ENCODE measurements around the gene IL12RB1. TPM values are rescaled to one million over a fixed set of nuclear protein-coding genes. Genes with fewer than 3 reads are reported as not detected.

The IL12RB1 gene
- total and polyA plus RNA-seq, 2 of the 13 experiments (the other 11 are each of a cell fraction or from before 2014, with no cell fraction given) = 0.03 to 0.04 TPM

DNA sequence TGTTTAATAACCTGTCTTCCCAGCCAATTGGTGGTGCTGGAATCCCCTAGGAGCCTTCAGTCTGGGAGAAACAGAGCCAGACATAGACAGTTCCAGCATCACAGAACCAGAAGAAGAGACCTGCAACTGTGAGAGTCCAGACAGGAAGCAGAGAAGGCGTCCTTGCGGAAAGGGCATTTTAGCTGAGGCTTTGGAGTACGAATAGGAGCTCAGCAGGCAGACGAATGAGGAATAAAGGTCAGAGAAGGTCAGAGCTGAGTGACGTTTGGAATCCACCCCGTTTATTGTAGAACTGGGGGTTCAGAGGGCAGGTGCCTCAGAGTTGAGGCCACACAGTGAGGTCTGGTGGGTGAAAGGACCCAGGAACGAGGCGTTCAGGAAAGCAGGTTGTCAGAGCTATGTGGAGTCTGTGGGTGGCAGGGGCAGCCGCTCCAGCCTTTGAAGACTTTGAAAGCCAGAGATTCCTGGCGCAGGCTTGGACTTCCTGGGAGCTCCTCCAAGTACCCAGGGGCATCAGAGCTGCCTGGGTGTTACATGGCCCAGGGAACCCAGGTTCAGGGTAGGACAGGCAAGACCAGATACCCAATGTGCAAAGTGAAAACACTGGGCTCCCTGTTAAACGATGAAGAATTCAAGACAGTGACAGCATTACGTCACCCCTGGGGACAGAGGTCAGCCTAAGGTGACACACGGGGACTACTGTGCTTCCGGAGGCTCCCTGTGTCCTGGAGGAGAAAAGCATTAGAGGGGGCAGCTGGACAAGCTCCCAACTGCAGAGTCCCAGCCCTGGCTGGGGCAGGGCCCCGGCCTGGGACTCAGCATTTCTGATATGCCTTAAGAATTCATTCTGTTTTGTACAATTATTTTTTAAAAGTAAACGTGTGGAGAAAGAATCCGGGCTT lies 73.3 kb downstream of the IL12RB1 start (continued):
- TF ChIP-seq ZBTB1 (CRISPR knock-in tag; IDR thresholded peaks at IDR 0.05; ENCODE audit: borderline replicate concordance) (no peak), FOSL2 (CRISPR knock-in tag; IDR thresholded peaks at IDR 0.05) (peak; percentile 86), TBX3 (IDR thresholded peaks at IDR 0.05; ENCODE audit: borderline replicate concordance) (no peak), PAWR (CRISPR knock-in tag; IDR thresholded peaks at IDR 0.05; ENCODE audit: borderline replicate concordance) (no peak), ZNF329 (CRISPR knock-in tag; IDR thresholded peaks at IDR 0.05; ENCODE audit: low read depth) (no peak), PLRG1 (conservative IDR thresholded peaks at IDR 0.05) (no peak), ZNF33B (CRISPR knock-in tag; IDR thresholded peaks at IDR 0.05) (no peak), ZNF768 (CRISPR knock-in tag; IDR thresholded peaks at IDR 0.05) (no peak), XBP1 (CRISPR knock-in tag; IDR thresholded peaks at IDR 0.05) (no peak), TAF15 (IDR thresholded peaks at IDR 0.05; ENCODE audit: low read depth, low read length, poor library complexity, severe bottlenecking) (no peak), ZNF570 (CRISPR knock-in tag; IDR thresholded peaks at IDR 0.05; ENCODE audit: borderline replicate concordance) (no peak), ZNF441 (CRISPR knock-in tag; IDR thresholded peaks at IDR 0.05; ENCODE audit: borderline replicate concordance) (peak; percentile 62; the same call in 1 of the 2 replicates), ZNF496 (CRISPR knock-in tag; IDR thresholded peaks at IDR 0.05; ENCODE audit: insufficient replicate concordance) (no peak), ZNF510 (CRISPR knock-in tag; IDR thresholded peaks at IDR 0.05; ENCODE audit: low read depth) (no peak), ARNTL (CRISPR knock-in tag; IDR thresholded peaks at IDR 0.05) (peak; percentile 66), FOXP1 (IDR thresholded peaks at IDR 0.05) (no peak), FOXP1 (CRISPR knock-in tag; IDR thresholded peaks at IDR 0.05) (peak; percentile 58), KDM6A (CRISPR knock-in tag; IDR thresholded peaks at IDR 0.05; ENCODE audit: low read depth) (no peak), ZNF549 (CRISPR knock-in tag; IDR thresholded peaks at IDR 0.05) (no peak), NR2C2 (CRISPR knock-in tag; IDR thresholded peaks at IDR 0.05; ENCODE audit: borderline replicate concordance) (peak; percentile 77), ZFP62 (CRISPR knock-in tag; IDR thresholded peaks at IDR 0.05) (no peak), BRCA1 (CRISPR knock-in tag; IDR thresholded peaks at IDR 0.05) (no peak), ZNF350 (CRISPR knock-in tag; IDR thresholded peaks at IDR 0.05; ENCODE audit: borderline replicate concordance, low read depth) (peak; percentile 51; the same call in 1 of the 2 replicates), ZNF607 (CRISPR knock-in tag; IDR thresholded peaks at IDR 0.05; ENCODE audit: borderline replicate concordance) (0 out of 2 replicates have a peak, but pooled peaks have one; percentile 36), RFXAP (CRISPR knock-in tag; IDR thresholded peaks at IDR 0.05; ENCODE audit: borderline replicate concordance) (peak; percentile 26; the same call in 1 of the 2 replicates)
- TF ChIP-seq, protein P1, sequence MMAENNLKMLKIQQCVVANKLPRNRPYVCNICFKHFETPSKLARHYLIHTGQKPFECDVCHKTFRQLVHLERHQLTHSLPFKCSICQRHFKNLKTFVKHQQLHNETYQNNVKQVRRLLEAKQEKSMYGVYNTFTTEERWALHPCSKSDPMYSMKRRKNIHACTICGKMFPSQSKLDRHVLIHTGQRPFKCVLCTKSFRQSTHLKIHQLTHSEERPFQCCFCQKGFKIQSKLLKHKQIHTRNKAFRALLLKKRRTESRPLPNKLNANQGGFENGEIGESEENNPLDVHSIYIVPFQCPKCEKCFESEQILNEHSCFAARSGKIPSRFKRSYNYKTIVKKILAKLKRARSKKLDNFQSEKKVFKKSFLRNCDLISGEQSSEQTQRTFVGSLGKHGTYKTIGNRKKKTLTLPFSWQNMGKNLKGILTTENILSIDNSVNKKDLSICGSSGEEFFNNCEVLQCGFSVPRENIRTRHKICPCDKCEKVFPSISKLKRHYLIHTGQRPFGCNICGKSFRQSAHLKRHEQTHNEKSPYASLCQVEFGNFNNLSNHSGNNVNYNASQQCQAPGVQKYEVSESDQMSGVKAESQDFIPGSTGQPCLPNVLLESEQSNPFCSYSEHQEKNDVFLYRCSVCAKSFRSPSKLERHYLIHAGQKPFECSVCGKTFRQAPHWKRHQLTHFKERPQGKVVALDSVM (CRISPR knock-in tag; IDR thresholded peaks at IDR 0.05) = peak; percentile 54; the same call in 1 of the 2 replicates
- TF ChIP-seq, protein P2, sequence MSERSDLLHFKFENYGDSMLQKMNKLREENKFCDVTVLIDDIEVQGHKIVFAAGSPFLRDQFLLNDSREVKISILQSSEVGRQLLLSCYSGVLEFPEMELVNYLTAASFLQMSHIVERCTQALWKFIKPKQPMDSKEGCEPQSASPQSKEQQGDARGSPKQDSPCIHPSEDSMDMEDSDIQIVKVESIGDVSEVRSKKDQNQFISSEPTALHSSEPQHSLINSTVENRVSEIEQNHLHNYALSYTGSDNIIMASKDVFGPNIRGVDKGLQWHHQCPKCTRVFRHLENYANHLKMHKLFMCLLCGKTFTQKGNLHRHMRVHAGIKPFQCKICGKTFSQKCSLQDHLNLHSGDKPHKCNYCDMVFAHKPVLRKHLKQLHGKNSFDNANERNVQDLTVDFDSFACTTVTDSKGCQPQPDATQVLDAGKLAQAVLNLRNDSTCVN (CRISPR knock-in tag; IDR thresholded peaks at IDR 0.05; ENCODE audit: borderline replicate concordance) = 0 out of 2 replicates have a peak, but pooled peaks have one; percentile 32
- TF ChIP-seq, protein P3, sequence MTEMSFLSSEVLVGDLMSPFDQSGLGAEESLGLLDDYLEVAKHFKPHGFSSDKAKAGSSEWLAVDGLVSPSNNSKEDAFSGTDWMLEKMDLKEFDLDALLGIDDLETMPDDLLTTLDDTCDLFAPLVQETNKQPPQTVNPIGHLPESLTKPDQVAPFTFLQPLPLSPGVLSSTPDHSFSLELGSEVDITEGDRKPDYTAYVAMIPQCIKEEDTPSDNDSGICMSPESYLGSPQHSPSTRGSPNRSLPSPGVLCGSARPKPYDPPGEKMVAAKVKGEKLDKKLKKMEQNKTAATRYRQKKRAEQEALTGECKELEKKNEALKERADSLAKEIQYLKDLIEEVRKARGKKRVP (CRISPR knock-in tag; IDR thresholded peaks at IDR 0.05) = peak in 1 of 2 experiments; percentile 91; a peak in 2 of 4 replicates
